Measurements from ENCODE around the gene TMEM109.

The TMEM109 gene, protein sequence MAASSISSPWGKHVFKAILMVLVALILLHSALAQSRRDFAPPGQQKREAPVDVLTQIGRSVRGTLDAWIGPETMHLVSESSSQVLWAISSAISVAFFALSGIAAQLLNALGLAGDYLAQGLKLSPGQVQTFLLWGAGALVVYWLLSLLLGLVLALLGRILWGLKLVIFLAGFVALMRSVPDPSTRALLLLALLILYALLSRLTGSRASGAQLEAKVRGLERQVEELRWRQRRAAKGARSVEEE

DNA sequence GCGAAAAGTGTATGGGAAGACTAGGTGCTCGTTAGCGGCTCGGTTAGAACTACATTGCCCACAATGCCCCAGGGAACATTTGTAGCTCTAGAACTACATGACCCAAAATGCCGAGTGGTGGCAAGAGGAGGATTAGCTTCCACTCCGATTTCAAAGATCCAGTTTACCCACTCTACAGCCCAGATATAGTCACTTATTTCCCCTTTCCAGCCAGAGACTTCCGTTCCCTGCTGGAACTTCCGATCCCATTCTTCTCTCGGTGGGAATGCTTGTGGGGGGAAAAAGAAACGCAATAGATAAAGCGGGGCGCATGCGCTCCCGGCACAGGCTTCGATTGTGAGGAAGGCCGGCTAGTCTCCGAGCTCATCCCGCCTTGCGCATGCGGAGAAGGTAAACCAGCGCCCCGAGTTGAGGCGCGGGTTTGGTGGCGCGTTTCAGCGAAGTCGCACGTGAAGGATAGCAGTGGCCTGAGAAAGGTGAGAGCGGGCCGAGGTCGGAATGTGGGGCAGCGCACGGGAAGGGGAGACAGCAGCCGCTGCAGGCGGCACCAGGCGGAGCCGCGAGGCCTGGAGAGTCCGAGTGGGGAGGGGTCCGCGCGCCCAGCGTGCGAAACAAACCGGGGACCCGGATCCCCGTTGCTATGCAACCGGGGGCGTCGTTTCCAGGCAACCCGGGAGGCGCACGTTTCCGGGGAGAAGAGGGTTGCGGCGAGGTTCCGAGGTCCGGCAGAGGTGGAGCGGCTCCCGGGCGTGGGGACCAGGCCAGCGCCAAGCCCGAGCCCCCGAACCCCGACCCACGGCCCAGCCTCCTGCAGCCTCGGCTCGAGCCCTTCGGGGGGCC lies at the start of gene TMEM109:
Gene TMEM109 (plus strand): TSS at position 366 of the 840 bp plus-strand sequence. CDS start 5,536 bp downstream, outside the sequence.
- H3K4me3 ChIP-seq (ENCODE audit: low read depth, low read length) = peak within 1 kb of the TSS; percentile 70
- TF ChIP-seq, protein P1, sequence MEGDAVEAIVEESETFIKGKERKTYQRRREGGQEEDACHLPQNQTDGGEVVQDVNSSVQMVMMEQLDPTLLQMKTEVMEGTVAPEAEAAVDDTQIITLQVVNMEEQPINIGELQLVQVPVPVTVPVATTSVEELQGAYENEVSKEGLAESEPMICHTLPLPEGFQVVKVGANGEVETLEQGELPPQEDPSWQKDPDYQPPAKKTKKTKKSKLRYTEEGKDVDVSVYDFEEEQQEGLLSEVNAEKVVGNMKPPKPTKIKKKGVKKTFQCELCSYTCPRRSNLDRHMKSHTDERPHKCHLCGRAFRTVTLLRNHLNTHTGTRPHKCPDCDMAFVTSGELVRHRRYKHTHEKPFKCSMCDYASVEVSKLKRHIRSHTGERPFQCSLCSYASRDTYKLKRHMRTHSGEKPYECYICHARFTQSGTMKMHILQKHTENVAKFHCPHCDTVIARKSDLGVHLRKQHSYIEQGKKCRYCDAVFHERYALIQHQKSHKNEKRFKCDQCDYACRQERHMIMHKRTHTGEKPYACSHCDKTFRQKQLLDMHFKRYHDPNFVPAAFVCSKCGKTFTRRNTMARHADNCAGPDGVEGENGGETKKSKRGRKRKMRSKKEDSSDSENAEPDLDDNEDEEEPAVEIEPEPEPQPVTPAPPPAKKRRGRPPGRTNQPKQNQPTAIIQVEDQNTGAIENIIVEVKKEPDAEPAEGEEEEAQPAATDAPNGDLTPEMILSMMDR (IDR thresholded peaks at IDR 0.05; ENCODE audit: low read depth, low read length, missing control alignments) = no peak
- DNase-seq (ENCODE audit: low read depth) = peak; percentile 75

DNA sequence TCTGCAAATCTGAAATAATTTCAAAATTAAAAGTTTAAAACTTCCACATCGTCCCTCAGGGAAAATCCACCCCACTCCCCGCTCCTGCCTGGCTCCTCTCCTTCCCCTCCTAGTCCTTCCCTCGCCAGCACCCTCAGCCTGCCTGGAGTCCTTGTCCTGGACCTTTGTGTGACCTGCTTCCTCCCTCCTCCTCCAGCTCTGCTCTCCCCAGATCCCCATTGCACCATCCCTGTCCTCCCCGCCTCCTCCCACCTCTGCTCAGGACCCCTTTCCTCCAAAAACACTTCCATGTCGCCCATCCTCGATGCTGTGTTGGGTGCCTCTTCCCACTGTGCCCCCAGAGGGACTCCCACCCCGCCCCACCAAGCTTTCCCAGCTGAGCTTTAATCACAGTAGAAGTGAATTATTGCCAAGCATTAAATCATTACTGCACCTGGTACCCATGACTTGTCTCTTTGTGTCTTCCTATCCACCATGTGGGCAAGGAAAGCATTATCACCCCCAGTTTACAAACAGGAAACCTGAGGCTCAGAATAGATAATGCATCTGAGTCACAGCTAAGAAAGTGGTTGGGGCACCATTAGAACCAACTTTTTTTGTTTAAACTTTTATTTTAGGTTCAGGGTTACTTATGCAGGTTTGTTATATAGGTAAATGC lies 49.0 kb upstream of the TMEM109 start:
- DNase-seq (ENCODE audit: low read depth) = no peak
- TF ChIP-seq, protein P1 (IDR thresholded peaks at IDR 0.05; ENCODE audit: low read depth, low read length, missing control alignments) = no peak
- H3K4me3 ChIP-seq (ENCODE audit: low read depth, low read length) = no peak overlapping the region

DNA sequence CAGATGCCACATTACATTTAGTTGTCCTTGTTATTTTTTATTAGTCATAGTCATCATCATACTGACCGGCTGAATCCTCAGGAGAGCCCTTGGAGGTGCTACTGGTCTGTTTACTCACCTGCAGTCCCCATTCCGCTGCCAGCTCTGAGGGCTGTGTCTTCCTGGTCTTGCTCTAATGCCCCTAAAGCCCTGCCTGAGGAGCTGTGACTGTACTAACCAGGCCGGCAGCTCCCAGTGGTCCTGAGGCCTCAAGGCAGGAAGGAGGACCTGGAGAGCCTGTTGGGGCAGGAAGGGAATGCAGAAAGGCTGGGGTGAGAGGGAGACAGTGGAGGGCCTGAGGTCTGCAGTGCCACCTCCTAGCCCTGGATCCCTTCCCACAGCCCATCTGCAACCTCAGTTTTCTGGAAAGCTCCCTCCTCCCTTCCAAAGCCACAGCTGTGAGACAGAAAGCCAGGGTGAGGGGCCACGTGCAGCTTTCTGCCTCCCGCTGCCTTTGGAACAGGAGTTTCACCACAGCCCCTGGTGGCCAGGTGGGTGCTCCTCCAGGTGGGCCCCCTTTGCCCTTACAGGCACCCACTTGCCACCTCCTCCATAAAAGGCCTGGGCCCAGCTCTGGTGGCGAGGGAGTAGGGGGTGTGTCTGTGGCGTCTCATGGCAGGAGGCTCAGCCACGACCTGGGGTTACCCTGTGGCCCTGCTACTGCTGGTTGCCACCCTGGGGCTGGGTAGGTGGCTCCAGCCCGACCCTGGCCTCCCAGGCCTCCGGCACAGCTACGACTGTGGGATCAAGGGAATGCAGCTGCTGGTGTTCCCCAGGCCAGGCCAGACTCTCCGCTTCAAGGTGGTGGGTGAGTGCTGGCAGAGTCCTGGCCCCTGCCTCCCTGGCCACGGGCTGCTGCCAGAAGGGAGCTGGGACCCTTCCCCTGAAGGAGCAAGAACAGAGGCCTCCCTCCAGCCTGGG lies 46.8 kb upstream of the TMEM109 start, which contains the start of gene ZP1:
Gene ZP1 (plus strand): TSS at position 632 of the 960 bp plus-strand sequence. CDS start 20 bp downstream, at position 652.
- TF ChIP-seq, protein P1 (IDR thresholded peaks at IDR 0.05; ENCODE audit: low read depth, low read length, missing control alignments) = no peak
- DNase-seq (ENCODE audit: low read depth) = no peak
- no peak within 1 kb of the TSS for H3K4me3 ChIP-seq (ENCODE audit: low read depth, low read length)

DNA sequence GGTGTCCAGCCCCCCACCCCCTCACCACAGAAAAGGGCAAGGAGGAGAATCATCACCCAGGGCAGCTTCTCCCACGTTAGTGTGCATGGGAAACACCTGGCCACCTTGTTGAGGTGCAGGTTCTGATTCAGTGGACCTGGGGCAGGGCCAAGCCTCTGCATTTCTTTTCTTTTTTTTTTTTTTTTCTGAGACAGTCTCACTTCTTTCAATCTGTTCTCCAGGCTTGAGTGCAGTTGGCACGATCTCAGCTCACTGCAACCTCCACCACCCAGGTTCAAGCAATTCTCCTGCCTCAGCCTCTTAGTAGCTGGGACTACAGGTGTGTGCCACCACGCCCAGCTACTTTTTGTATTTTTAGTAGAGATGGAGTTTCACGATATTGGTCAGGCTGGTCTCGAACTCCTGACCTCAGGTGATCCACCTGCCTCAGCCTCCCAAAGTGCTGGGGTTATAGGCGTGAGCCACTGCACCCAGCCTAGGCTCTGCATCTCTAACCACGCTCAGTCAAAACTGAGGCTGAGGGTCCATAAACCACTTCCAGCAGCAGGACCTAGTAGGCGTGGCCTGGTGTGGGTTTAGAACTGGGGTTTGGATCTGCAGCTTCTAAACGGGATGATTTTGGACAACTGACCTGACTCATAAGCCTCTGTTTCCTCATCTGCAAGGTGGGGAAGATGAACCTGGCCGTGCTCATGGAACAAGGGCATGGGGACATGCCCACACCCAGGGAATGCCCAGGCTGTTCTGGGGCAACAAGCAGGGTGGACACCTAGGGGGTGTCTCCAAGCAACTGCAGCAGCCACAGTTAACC lies 45.9 kb upstream of the TMEM109 start:
- TF ChIP-seq, protein P1 (IDR thresholded peaks at IDR 0.05; ENCODE audit: low read depth, low read length, missing control alignments) = no peak
- DNase-seq (ENCODE audit: low read depth) = no peak
- no peak overlapping the region for H3K4me3 ChIP-seq (ENCODE audit: low read depth, low read length)

DNA sequence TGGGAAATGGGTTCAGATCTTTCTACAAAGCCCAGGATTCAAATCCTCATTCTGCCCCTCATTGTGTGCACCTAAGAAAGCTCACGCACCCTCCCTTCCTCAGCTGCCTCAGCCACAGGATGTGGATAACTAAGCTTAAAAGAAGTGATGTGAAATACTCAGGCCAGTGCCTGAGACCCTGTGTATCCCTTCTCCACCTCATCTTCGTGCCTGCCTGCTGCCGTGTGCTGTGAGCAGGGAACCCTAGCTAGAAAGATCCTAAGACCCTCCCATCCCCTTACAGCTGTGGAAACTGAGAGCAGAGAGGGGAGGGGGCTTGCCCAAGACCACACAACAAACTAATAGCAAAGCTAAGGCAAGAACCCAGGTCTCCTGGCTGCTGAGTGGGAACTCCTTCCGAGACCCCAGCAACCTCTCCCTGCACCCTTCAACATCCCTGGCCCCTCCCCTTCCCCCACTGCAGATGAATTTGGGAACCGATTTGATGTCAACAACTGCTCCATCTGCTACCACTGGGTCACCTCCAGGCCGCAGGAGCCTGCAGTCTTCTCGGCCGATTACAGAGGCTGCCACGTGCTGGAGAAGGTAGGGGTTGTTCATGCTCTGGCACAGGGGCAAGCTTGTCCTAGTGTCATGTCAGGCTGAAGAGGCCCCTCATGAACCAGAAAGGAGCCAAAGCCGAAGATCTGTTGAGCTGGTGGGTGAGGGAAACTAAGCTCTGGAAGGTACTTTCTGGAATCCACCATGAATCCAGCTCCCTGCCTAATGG lies 45.1 kb upstream of the TMEM109 start:
- H3K4me3 ChIP-seq (ENCODE audit: low read depth, low read length) = no peak overlapping the region
- TF ChIP-seq, protein P1 (IDR thresholded peaks at IDR 0.05; ENCODE audit: low read depth, low read length, missing control alignments) = no peak
- DNase-seq (ENCODE audit: low read depth) = no peak
